HepG2 (cell line): ENCODE results near the gene DOCK4. TPM values are rescaled to one million over a fixed set of nuclear protein-coding genes. Genes with fewer than 3 reads are reported as not detected.

Experiments
- ATAC-seq: fragments of 200-7000 bp; cut with Tn5 transposase; 3 replicates; pipeline ENCODE4 v1.9.1; 2020; ENCODE audit warnings: mild to moderate bottlenecking, moderate library complexity
- BruUV-seq: library from RNA; stranded (reverse); fragments of 400-500 nt; replicated peaks from 2 replicates; lab custom pipeline; 2021; lab: Mats Ljungman, UMichigan
- CTCF ChIA-PET: fragments of 300-600 bp; formaldehyde crosslinking; extraction: SDS; loops from one replicate; lab custom pipeline; 2021; ENCODE audit warnings: low total read pairs, inconsistent platforms, low intra/inter-chr PET ratio; lab: Yijun Ruan, JAX
- POLR2A ChIA-PET: fragments of 350-600 bp; sonication (Branson Sonifier 250); formaldehyde crosslinking; loops from one replicate; lab custom pipeline; 2020; ENCODE audit warnings: antibody characterized with exemption, inconsistent platforms; lab: Yijun Ruan, JAX
- DNase-seq: peaks from one replicate; pipeline ENCODE4 v3.0.0-alpha.2; 2015; ENCODE audit warnings: low spot score
- FAIRE-seq: peaks from 3 replicates; lab custom pipeline; 2011; peaks lifted over from hg19 to GRCh38; lab: Jason Lieb, UNC
- H2AFZ ChIP-seq: one replicate; pipeline ENCODE4 v1.6.1; 2011; ENCODE audit warnings: low read length, inconsistent platforms
- H3K27ac ChIP-seq: fragments of 300-600 bp; 3 replicates; pipeline ENCODE4 v1.8.0; 2011; ENCODE audit warnings: mixed run types, mild to moderate bottlenecking, mixed read lengths, low read length, inconsistent platforms; ENCODE audit not compliant: insufficient read depth; ENCODE audit errors: extremely low read length
- H3K27me3 ChIP-seq, 2 experiments: fragments of 200-600 bp in 1 of 2; 2 replicates in 1 of 2; 3 replicates in 1 of 2; pipeline versions ENCODE4 v1.6.0 to v1.8.0; 2011; ENCODE audit warnings: low read length in 2 of 2, mild to moderate bottlenecking in 2 of 2, moderate library complexity in 2 of 2, inconsistent platforms in 1 of 2; ENCODE audit not compliant: insufficient read depth in 2 of 2, control insufficient read depth in 1 of 2
- H3K36me3 ChIP-seq, 2 experiments: fragments of 200-600 bp in 1 of 2; replicated peaks in 1 of 2; 2 replicates in 1 of 2; 3 replicates in 1 of 2; pipeline versions ENCODE4 v1.5.1 to v1.8.0; 2011; ENCODE audit warnings: low read length in 2 of 2, inconsistent platforms in 1 of 2; ENCODE audit not compliant: insufficient read depth in 2 of 2, control insufficient read depth in 1 of 2
- H3K4me1 ChIP-seq: 2 replicates; pipeline ENCODE4 v1.5.1; 2012; ENCODE audit warnings: low read length, inconsistent platforms; ENCODE audit not compliant: insufficient read depth
- H3K4me2 ChIP-seq: 2 replicates; pipeline ENCODE4 v1.6.0; 2011; ENCODE audit warnings: low read depth, low read length, inconsistent platforms
- H3K4me3 ChIP-seq, 3 experiments: fragments of 200-600 bp in 1 of 3; sonication (generic), shearing (Covaris generic) in 1 of 3; replicated peaks in 1 of 3; 2 replicates each; pipeline ENCODE4 v1.5.1; 2011 to 2016; ENCODE audit warnings: low read length in 3 of 3, inconsistent platforms in 2 of 3, low read depth in 2 of 3, mild to moderate bottlenecking in 2 of 3, control low read depth in 1 of 3, mixed read lengths in 1 of 3; ENCODE audit not compliant: insufficient read depth in 1 of 3
- H3K79me2 ChIP-seq: one replicate; pipeline ENCODE4 v1.6.1; 2011; ENCODE audit warnings: low read length, inconsistent platforms; ENCODE audit not compliant: insufficient read depth
- H3K9ac ChIP-seq: 2 replicates; pipeline ENCODE4 v1.6.0; 2011; ENCODE audit warnings: mild to moderate bottlenecking, low read depth, low read length, inconsistent platforms; ENCODE audit not compliant: insufficient read depth
- H3K9me3 ChIP-seq: 2 replicates; pipeline ENCODE4 v1.5.1; 2012; ENCODE audit warnings: mild to moderate bottlenecking, low read length
- H4K20me1 ChIP-seq: 2 replicates; pipeline ENCODE4 v1.6.0; 2011; ENCODE audit warnings: inconsistent platforms, mild to moderate bottlenecking, low read length, moderate library complexity; ENCODE audit not compliant: insufficient read depth
- ARHGAP35 ChIP-seq: sonication (generic); formaldehyde crosslinking; IDR thresholded peaks from 2 replicates; pipeline ENCODE4 v1.9.0; 2022; ENCODE audit warnings: mild to moderate bottlenecking, inconsistent platforms, moderate library complexity, missing genetic modification reagents, borderline replicate concordance
- ARID2 ChIP-seq: sonication (generic); formaldehyde crosslinking; IDR thresholded peaks from 2 replicates; pipeline ENCODE4 v1.8.1; 2022; ENCODE audit warnings: mild to moderate bottlenecking, missing genetic modification reagents, borderline replicate concordance
- EED ChIP-seq: sonication (generic); formaldehyde crosslinking; IDR thresholded peaks from 2 replicates; pipeline ENCODE4 v1.5.0; 2020; ENCODE audit warnings: mild to moderate bottlenecking, missing genetic modification reagents
- GTF2F1 ChIP-seq: fragments of 150-350 bp; IDR thresholded peaks from 2 replicates; pipeline ENCODE4 v1.6.1; 2014; ENCODE audit warnings: low read length
- HNRNPK ChIP-seq: fragments of 200-400 bp; formaldehyde crosslinking; IDR thresholded peaks from 2 replicates; pipeline ENCODE4 v1.6.1; 2018; ENCODE audit warnings: low read length, low read depth, moderate library complexity, mild to moderate bottlenecking; ENCODE audit not compliant: poor library complexity, severe bottlenecking
- IKZF1 ChIP-seq: fragments of 450-650 bp; IDR thresholded peaks from 2 replicates; pipeline ENCODE4 v1.7.1; 2016
- MYNN ChIP-seq: sonication (generic); formaldehyde crosslinking; IDR thresholded peaks from 2 replicates; pipeline ENCODE4 v1.4.0; 2020; ENCODE audit warnings: mild to moderate bottlenecking, low read depth, missing genetic modification reagents
- RBAK ChIP-seq: sonication (generic); formaldehyde crosslinking; IDR thresholded peaks from 2 replicates; pipeline ENCODE4 v1.5.1; 2020; ENCODE audit warnings: mild to moderate bottlenecking, missing genetic modification reagents
- SMAD3 ChIP-seq: sonication (generic); formaldehyde crosslinking; IDR thresholded peaks from 2 replicates; pipeline ENCODE4 v1.4.0; 2020; ENCODE audit warnings: missing genetic modification reagents
- XBP1 ChIP-seq: sonication (generic); formaldehyde crosslinking; IDR thresholded peaks from 2 replicates; pipeline ENCODE4 v1.5.0; 2020; ENCODE audit warnings: missing genetic modification reagents
- ZBTB8A ChIP-seq: sonication (generic); formaldehyde crosslinking; IDR thresholded peaks from 2 replicates; pipeline ENCODE4 v1.4.0; 2020; ENCODE audit warnings: mild to moderate bottlenecking, low read depth, missing genetic modification reagents, borderline replicate concordance
- ZNF160 ChIP-seq: sonication (generic); formaldehyde crosslinking; IDR thresholded peaks from 2 replicates; pipeline ENCODE4 v1.8.0; 2022; ENCODE audit warnings: mild to moderate bottlenecking, inconsistent platforms, missing genetic modification reagents
- ZNF709 ChIP-seq: sonication (generic); formaldehyde crosslinking; IDR thresholded peaks from 2 replicates; pipeline ENCODE4 v1.5.0; 2020; ENCODE audit warnings: mild to moderate bottlenecking, missing genetic modification reagents
- WGBS: methylation state at CpG from one replicate; pipeline ENCODE4 v1.1.6; 2017; ENCODE audit warnings: low lambda C conversion rate; 5-methylcytosine and 5-hydroxymethylcytosine counted together
- in situ Hi-C: cut with HindIII; loops from 2 replicates; pipeline ENCODE4 v1.10.0; 2017; ENCODE audit warnings: low pct_unique_long_range_greater_than_20kb; ENCODE audit not compliant: extremely low pct_ligation_motif_present
- intact Hi-C: fragments of 100-400 bp; cut with micrococcal nuclease; formaldehyde crosslinking; loops from one replicate; pipeline ENCODE4 v1.10.0; 2022; ENCODE audit not compliant: unreplicated experiment
- polyA plus RNA-seq, 8 experiments: library from polyadenylated mRNA; depleted of rRNA in 3 of 8; stranded (reverse) in 7 of 8; unstranded in 1 of 8; fragments of >200 nt; fragmentation: Illumina TruSeq in 4 of 8; extraction: Trizol in 4 of 8; gene quantifications; 2 replicates each; pipeline versions ENCODE4 v1.2.1 to v1.2.3, GENCODE V29; 2011 to 2016; ENCODE audit warnings: low read depth in 4 of 8, missing spikeins in 1 of 8, mixed read lengths in 1 of 8; ENCODE audit not compliant: insufficient read depth in 1 of 8
- total RNA-seq, 5 experiments: library from RNA; depleted of rRNA; stranded (reverse); fragments of >200 nt; fragmentation: Illumina TruSeq; extraction: Trizol; gene quantifications; 2 replicates each; pipeline ENCODE4 v1.2.3, GENCODE V29; 2016; ENCODE audit warnings: low read depth in 1 of 5
- TF ChIP-seq, protein P1 (sequence below): sonication (generic); formaldehyde crosslinking; IDR thresholded peaks from 2 replicates; pipeline ENCODE4 v1.4.0; 2020; ENCODE audit warnings: missing genetic modification reagents
- TF ChIP-seq, protein P2 (sequence below): sonication (generic); formaldehyde crosslinking; IDR thresholded peaks from one replicate; pipeline ENCODE4 v1.5.1; 2020; ENCODE audit warnings: mild to moderate bottlenecking, missing genetic modification reagents; ENCODE audit errors: not compliant biosample characterization

DOCK4 gene
- total and polyA plus RNA-seq, 2 of the 13 experiments (the other 11 are each of a cell fraction or from before 2014, with no cell fraction given) = 13.5 to 17.4 TPM

DNA sequence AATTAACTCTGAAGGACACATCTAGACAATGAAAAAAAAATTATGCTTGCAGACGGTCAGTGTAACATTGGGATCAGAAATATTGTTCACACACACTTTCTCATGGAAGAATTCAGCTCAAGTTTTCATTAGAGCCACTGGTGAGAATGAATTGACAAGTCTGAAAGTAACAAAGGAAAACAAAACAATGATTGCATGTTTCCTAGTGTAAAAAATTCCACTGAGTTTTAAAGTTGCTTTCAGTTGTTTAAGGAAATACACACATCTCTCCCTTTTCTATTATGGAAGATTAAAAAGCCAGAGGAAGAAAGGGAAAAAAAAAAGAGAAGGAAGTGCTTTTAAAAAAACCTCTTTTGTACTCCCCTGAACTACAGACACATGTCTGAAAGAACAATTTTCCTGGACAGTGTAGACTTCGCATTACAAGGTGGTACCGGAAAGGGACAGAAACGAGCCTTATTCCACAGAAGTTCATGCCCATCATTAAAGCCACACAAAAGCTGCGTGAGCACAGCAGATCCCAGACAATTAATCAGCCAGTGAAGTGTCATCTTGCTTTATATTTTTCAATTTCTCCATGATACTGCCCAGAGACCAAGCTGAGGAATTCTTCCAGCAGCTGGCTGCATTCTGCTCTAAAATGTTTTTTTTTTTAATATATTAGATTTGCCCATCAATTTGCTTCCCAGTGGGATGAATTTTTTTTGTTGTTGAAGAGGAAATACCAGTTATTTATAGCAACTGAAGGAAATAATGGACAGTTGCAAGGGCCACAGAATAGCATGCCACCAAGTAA, 294.8 kb downstream of the DOCK4 start:
- Histone ChIP-seq H3K36me3 (peaks cover 0 to 3% of the 10 kb centered on the region in 2 experiments; a peak in 2 of 5 replicates), H3K4me3 (no peak overlapping the region), H3K9me3 (no peaks in the 10 kb centered on the region), H3K27me3 (no peaks in the 10 kb centered on the region), H3K4me1 (no peaks in the 10 kb centered on the region), H3K9ac (no peak overlapping the region), H3K4me2 (no peak overlapping the region), H3K79me2 (no peaks in the 10 kb centered on the region), H2AFZ (no peak overlapping the region), H3K27ac (no peak overlapping the region), H4K20me1 (no peaks in the 10 kb centered on the region)
- in situ Hi-C loops (no loop called here), intact Hi-C loops (no loop called here)
- no peak for DNase-seq
- 96% methylated on average over 5 of the region's 5 CpGs for WGBS
- ATAC-seq = no peak
- no TSS peak for BruUV-seq
- POLR2A ChIA-PET = no interaction called here
- no peak for FAIRE-seq
- CTCF ChIA-PET = no interaction called here
- TF ChIP-seq GTF2F1 (no peak), IKZF1 (no peak), ZBTB8A (CRISPR knock-in tag) (no peak), ZNF160 (CRISPR knock-in tag) (no peak), MYNN (CRISPR knock-in tag) (no peak), ZNF709 (CRISPR knock-in tag) (no peak), XBP1 (CRISPR knock-in tag) (no peak), ARID2 (CRISPR knock-in tag) (no peak), HNRNPK (no peak), SMAD3 (CRISPR knock-in tag) (no peak), ARHGAP35 (CRISPR knock-in tag) (no peak), EED (CRISPR knock-in tag) (no peak), RBAK (CRISPR knock-in tag) (no peak)
- TF ChIP-seq, protein P1, sequence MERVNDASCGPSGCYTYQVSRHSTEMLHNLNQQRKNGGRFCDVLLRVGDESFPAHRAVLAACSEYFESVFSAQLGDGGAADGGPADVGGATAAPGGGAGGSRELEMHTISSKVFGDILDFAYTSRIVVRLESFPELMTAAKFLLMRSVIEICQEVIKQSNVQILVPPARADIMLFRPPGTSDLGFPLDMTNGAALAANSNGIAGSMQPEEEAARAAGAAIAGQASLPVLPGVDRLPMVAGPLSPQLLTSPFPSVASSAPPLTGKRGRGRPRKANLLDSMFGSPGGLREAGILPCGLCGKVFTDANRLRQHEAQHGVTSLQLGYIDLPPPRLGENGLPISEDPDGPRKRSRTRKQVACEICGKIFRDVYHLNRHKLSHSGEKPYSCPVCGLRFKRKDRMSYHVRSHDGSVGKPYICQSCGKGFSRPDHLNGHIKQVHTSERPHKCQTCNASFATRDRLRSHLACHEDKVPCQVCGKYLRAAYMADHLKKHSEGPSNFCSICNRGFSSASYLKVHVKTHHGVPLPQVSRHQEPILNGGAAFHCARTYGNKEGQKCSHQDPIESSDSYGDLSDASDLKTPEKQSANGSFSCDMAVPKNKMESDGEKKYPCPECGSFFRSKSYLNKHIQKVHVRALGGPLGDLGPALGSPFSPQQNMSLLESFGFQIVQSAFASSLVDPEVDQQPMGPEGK (CRISPR knock-in tag) = no peak
- TF ChIP-seq, protein P2, sequence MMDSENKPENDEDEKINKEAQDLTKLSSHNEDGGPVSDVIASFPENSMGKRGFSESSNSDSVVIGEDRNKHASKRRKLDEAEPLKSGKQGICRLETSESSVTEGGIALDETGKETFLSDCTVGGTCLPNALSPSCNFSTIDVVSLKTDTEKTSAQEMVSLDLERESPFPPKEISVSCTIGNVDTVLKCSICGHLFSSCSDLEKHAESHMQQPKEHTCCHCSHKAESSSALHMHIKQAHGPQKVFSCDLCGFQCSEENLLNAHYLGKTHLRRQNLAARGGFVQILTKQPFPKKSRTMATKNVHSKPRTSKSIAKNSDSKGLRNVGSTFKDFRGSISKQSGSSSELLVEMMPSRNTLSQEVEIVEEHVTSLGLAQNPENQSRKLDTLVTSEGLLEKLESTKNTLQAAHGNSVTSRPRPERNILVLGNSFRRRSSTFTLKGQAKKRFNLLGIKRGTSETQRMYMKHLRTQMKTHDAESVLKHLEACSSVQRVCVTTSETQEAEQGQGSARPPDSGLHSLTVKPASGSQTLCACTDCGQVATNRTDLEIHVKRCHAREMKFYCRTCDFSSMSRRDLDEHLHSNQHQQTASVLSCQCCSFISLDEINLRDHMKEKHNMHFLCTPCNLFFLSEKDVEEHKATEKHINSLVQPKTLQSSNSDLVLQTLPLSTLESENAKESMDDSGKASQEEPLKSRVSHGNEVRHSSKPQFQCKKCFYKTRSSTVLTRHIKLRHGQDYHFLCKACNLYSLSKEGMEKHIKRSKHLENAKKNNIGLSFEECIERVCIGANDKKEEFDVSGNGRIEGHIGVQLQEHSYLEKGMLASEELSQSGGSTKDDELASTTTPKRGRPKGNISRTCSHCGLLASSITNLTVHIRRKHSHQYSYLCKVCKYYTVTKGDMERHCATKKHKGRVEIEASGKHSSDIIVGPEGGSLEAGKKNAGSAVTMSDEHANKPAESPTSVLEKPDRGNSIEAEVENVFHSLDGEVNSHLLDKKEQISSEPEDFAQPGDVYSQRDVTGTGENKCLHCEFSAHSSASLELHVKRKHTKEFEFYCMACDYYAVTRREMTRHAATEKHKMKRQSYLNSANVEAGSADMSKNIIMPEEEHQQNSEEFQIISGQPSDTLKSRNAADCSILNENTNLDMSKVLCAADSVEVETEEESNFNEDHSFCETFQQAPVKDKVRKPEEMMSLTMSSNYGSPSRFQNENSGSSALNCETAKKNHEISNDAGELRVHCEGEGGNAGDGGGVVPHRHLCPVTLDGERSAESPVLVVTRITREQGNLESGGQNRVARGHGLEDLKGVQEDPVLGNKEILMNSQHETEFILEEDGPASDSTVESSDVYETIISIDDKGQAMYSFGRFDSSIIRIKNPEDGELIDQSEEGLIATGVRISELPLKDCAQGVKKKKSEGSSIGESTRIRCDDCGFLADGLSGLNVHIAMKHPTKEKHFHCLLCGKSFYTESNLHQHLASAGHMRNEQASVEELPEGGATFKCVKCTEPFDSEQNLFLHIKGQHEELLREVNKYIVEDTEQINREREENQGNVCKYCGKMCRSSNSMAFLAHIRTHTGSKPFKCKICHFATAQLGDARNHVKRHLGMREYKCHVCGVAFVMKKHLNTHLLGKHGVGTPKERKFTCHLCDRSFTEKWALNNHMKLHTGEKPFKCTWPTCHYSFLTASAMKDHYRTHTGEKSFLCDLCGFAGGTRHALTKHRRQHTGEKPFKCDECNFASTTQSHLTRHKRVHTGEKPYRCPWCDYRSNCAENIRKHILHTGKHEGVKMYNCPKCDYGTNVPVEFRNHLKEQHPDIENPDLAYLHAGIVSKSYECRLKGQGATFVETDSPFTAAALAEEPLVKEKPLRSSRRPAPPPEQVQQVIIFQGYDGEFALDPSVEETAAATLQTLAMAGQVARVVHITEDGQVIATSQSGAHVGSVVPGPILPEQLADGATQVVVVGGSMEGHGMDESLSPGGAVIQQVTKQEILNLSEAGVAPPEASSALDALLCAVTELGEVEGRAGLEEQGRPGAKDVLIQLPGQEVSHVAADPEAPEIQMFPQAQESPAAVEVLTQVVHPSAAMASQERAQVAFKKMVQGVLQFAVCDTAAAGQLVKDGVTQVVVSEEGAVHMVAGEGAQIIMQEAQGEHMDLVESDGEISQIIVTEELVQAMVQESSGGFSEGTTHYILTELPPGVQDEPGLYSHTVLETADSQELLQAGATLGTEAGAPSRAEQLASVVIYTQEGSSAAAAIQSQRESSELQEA = no peak
